ENCODE data around the gene SIK1.

The SIK1 gene

GRCh38 chr21:43369124-43369523 is 57.8 kb downstream of the SIK1 start:
- DNase-seq (ENCODE audit: extremely low read depth in 1 of 2, low read depth in 1 of 2) = no peak

GRCh38 chr21:43368685-43369084 is 58.2 kb downstream of the SIK1 start:
- no peak for DNase-seq (ENCODE audit: extremely low read depth in 1 of 2, low read depth in 1 of 2)

- DNase-seq (ENCODE audit: extremely low read depth in 1 of 2, low read depth in 1 of 2) = no peak
These were observed 59.1 kb downstream of the SIK1 start for GRCh38 chr21:43367859-43368258.

GRCh38 chr21:43367296-43367695 is 59.6 kb downstream of the SIK1 start:
- DNase-seq (ENCODE audit: extremely low read depth in 1 of 2, low read depth in 1 of 2) = no peak

GRCh38 chr21:43366656-43367055 is 60.3 kb downstream of the SIK1 start:
- no peak for DNase-seq (ENCODE audit: extremely low read depth in 1 of 2, low read depth in 1 of 2)

- DNase-seq (ENCODE audit: extremely low read depth in 1 of 2, low read depth in 1 of 2) = no peak
These were observed 61.1 kb downstream of the SIK1 start for GRCh38 chr21:43365611-43366426.

- no peak for DNase-seq (ENCODE audit: extremely low read depth in 1 of 2, low read depth in 1 of 2)
These were observed 62.0 kb downstream of the SIK1 start for GRCh38 chr21:43364851-43365424.
